HL-60 (cell line): Measurements from ENCODE around the gene MBD3L3.
"Not testable (repeated sequence)": the region's sequence is repeated elsewhere in the genome, so short reads cannot be mapped to it uniquely, and the experiment has no call there.

Experiments
- DNase-seq, 2 experiments: peaks; one replicate each; pipeline ENCODE4 v3.0.0-alpha.2; 2010 to 2020; ENCODE audit warnings: low read depth in 1 of 2, low spot score in 1 of 2
- H3K27ac ChIP-seq: fragments of 250-450 bp; sonication (Bioruptor Pico); replicated peaks from 2 replicates; pipeline ENCODE4 v1.5.1; 2020; ENCODE audit warnings: mild to moderate bottlenecking, moderate library complexity
- H3K27me3 ChIP-seq: fragments of 250-450 bp; sonication (Bioruptor Pico); 2 replicates; pipeline ENCODE4 v1.5.1; 2021; ENCODE audit warnings: mild to moderate bottlenecking, moderate library complexity; ENCODE audit not compliant: insufficient read depth, poor library complexity, severe bottlenecking
- H3K4me3 ChIP-seq: replicated peaks from 2 replicates; pipeline ENCODE4 v1.5.1; 2011; ENCODE audit warnings: mild to moderate bottlenecking, control low read depth, low read length; ENCODE audit not compliant: insufficient read depth
- CTCF ChIP-seq: IDR thresholded peaks from one replicate; pipeline ENCODE4 v1.5.1; 2011; ENCODE audit warnings: low read length, control low read depth, inconsistent platforms; ENCODE audit not compliant: insufficient read depth
- GABPA ChIP-seq: IDR thresholded peaks from 2 replicates; pipeline ENCODE4 v1.6.1; 2012; ENCODE audit warnings: low read depth
- POLR2AphosphoS5 ChIP-seq: IDR thresholded peaks from 2 replicates; pipeline ENCODE4 v1.6.1; 2012; ENCODE audit warnings: low read depth
- SPI1 ChIP-seq: IDR thresholded peaks from 2 replicates; pipeline ENCODE4 v1.6.1; 2012; ENCODE audit warnings: low read depth, mild to moderate bottlenecking, borderline replicate concordance
- TF ChIP-seq, protein P1 (sequence below): IDR thresholded peaks from 2 replicates; pipeline ENCODE4 v1.6.1; 2012; ENCODE audit warnings: low read depth; ENCODE audit not compliant: insufficient replicate concordance

The MBD3L3 gene

GRCh38 chr19:7030278-7030677, 28.2 kb downstream of the MBD3L3 start, which contains the start of gene MBD3L5:
MBD3L5 (plus strand) TSS chr19:7030578; CDS start chr19:7030612, 34 bp downstream.
- DNase-seq, H3K4me3 ChIP-seq, H3K27ac ChIP-seq, H3K27me3 ChIP-seq: not testable (repeated sequence)

DNA sequence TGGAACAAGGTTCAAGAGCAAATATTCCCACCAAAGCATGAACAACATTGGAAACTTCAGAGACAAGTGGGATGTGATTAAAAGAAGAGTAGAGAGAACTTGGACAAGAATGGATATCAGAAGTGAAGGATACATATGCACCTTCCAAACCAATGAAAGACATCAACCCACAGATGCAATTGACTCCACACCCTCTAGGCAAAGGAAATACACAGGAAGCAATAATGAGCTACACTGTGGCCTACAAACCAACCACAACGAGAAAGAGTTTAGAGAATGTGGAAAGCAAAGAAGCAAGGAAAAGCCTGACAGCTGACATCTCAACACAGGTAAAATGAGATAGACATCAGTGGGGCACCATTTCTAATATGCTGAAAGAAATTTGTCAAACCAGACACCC, 29.7 kb downstream of the MBD3L3 start:
- not testable (repeated sequence) for H3K27ac ChIP-seq, H3K27me3 ChIP-seq, H3K4me3 ChIP-seq, DNase-seq

DNA sequence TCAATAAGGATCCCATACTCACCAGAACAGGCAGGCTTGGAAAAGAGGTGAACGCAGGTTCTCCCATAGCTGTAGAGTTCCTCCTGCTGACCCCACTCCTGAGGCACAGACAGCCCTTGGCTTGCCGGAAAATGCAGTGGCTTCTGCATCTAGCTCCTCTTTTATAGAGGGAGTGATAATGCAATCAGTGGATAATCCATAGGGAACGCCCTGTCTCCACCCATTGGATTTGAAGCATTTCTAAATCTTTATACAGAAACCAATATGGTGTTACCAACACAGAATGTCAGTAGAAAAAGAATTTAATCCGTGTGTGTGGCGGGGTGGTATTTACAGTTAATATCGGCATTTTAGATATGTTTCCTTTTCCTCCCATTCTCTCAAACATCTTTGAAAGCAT, 37.1 kb downstream of the MBD3L3 start, which contains the start of gene MBD3L2B:
Gene MBD3L2B (minus strand): TSS at position 101 of the 400 bp plus-strand sequence. CDS start 34 bp downstream, at position 67.
- H3K27ac ChIP-seq, H3K4me3 ChIP-seq, DNase-seq, H3K27me3 ChIP-seq: not testable (repeated sequence)

GRCh38 chr19:7018828-7019227, 39.6 kb downstream of the MBD3L3 start:
- Histone ChIP-seq H3K27ac (no peak overlapping the region), H3K27me3 (no peaks in the 10 kb centered on the region), H3K4me3 (no peak overlapping the region)
- DNase-seq: no peak
- TF ChIP-seq SPI1: no peak

GRCh38 chr19:7013678-7014077, 44.8 kb downstream of the MBD3L3 start:
- no peak overlapping the region for H3K27ac ChIP-seq
- H3K4me3 ChIP-seq: no peak overlapping the region
- DNase-seq: peak in 1 of 2 experiments; percentile 35
- H3K27me3 ChIP-seq: no peaks in the 10 kb centered on the region
- TF ChIP-seq, protein P1, sequence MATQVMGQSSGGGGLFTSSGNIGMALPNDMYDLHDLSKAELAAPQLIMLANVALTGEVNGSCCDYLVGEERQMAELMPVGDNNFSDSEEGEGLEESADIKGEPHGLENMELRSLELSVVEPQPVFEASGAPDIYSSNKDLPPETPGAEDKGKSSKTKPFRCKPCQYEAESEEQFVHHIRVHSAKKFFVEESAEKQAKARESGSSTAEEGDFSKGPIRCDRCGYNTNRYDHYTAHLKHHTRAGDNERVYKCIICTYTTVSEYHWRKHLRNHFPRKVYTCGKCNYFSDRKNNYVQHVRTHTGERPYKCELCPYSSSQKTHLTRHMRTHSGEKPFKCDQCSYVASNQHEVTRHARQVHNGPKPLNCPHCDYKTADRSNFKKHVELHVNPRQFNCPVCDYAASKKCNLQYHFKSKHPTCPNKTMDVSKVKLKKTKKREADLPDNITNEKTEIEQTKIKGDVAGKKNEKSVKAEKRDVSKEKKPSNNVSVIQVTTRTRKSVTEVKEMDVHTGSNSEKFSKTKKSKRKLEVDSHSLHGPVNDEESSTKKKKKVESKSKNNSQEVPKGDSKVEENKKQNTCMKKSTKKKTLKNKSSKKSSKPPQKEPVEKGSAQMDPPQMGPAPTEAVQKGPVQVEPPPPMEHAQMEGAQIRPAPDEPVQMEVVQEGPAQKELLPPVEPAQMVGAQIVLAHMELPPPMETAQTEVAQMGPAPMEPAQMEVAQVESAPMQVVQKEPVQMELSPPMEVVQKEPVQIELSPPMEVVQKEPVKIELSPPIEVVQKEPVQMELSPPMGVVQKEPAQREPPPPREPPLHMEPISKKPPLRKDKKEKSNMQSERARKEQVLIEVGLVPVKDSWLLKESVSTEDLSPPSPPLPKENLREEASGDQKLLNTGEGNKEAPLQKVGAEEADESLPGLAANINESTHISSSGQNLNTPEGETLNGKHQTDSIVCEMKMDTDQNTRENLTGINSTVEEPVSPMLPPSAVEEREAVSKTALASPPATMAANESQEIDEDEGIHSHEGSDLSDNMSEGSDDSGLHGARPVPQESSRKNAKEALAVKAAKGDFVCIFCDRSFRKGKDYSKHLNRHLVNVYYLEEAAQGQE: no peak
- TF ChIP-seq CTCF (no peak), GABPA (no peak), POLR2AphosphoS5 (no peak), SPI1 (no peak)

GRCh38 chr19:7010722-7011593, 47.5 kb downstream of the MBD3L3 start:
- TF ChIP-seq SPI1: no peak
- TF ChIP-seq, protein P1: no peak
- H3K27ac ChIP-seq: no peak overlapping the region

More at GRCh38 chr19:7010722-7011593, 47.5 kb downstream of the MBD3L3 start:
- no peak overlapping the region for H3K4me3 ChIP-seq
- DNase-seq: no peak
- no peaks in the 10 kb centered on the region for H3K27me3 ChIP-seq
